UCSD-AML1 (cell line): ENCODE measurements around the gene TMEM273.
A peak's percentile ranks its signal among the peaks of the same experiment; 100 is the strongest.

ENCODE experiments used
- DNase-seq: peaks from one replicate; lab custom pipeline; 2025; ENCODE audit not compliant: unreplicated experiment; lab: John Stamatoyannopoulos, UW

The TMEM273 gene, protein sequence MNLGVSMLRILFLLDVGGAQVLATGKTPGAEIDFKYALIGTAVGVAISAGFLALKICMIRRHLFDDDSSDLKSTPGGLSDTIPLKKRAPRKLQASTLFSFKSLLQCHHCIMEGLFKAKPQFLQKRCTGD

GRCh38 chr10:49187950-49188761 lies at the start of gene TMEM273:
TSS of gene TMEM273 (minus strand) at chr10:49188391. CDS start at chr10:49188336, 55 bp downstream.
- peak; percentile 76 for DNase-seq

- no peak for DNase-seq
These were observed 49.8 kb upstream of the TMEM273 start for GRCh38 chr10:49237985-49238384.

DNA sequence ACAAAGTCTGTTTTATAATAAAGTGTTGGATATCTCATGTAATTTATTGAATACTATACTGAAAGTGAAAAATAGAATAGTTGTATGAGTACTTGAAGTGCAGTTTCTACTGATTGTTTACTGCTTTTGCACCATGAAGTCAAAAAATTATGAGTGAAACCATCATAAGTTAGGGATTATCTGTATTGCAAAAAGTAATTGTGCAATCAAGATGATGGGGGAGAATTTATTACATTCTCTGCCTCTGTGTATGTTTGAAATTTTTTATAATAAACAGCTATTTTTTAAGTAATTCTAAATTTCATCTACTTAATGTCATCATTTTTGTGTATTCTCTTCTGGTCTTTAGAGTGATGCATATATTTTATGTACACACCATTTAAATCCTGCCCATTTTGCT lies 47.2 kb upstream of the TMEM273 start:
- DNase-seq, result no peak

DNA sequence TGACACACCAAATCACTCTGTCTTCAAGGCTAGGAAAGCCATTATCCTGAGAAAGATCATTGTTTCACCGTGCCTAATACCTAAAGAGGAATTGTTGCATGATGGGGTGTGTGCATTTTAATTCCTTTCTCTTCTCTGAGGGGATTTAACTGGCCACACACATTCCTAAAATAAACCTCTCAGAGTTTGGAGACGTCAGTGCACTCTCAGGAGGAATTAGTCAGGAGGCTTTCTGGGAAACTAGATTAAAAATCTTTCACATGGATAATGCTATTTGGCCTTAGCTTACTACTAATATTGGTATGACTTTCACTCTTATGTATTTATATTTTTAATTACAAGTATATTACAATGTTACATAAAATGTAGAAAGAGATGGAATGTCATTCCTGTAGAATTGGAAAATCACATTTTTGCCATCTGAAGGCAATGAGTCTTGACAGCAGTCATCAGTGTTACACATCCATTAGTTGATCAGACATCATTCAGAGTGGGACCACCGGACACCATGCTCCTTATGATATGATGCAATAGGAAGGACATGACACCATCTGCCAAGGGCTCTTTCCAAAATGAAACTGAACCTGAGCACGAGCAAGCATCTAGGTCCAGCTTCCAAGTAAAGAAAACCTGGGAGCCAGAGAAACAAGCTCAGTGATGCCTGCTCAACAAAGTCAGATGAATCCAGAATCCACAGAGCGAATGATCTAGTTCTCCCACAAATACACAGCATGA lies 43.1 kb upstream of the TMEM273 start:
- no peak for DNase-seq

GRCh38 chr10:49230004-49230403 lies 41.8 kb upstream of the TMEM273 start:
- DNase-seq, result no peak

DNA sequence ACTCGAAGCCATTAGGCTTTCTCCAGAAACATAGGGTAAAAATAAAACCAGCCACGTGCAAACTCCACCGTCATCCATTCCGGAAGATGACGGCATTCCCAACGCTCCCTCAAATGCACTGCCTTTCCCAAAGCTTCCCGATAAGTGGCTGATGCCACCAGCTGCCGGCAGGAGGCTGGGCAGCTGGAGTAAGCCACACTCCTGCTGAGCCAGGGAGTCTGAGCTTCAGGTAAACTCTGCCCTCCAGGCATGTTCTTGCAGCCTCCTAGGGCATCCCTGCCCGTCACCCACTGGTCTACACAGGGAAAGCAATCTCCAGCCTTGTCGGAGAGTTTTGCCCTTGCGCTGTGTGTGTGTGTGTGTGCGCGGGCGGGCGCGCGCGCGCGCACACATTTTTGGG lies 40.5 kb upstream of the TMEM273 start:
- DNase-seq, result no peak

- DNase-seq, result no peak
These were observed 39.2 kb upstream of the TMEM273 start for GRCh38 chr10:49227406-49227805.

- DNase-seq, result no peak
These were observed 38.4 kb upstream of the TMEM273 start for GRCh38 chr10:49226594-49226993.

GRCh38 chr10:49225218-49225876 lies 37.2 kb upstream of the TMEM273 start:
- DNase-seq, result no peak

- DNase-seq, result no peak
These were observed 35.0 kb upstream of the TMEM273 start for GRCh38 chr10:49223205-49223604.

DNA sequence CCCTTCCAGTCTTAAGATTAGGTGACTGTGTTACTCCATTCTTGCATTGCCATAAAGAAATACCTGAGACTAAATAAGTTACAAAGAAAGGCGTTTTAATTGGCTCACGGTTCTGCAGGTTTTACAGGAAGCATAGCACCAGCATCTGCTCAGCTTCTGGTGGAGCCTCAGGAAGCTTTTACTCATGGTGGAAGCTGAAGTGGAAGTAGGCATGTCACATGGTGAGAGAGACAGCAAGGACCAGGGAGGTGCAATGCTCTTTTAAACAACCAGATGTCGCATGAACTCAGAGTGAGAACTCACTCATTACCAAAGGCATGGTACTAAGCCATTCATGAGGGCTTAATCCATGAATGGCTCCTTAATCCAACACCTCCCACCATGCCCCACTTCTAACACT lies 34.0 kb upstream of the TMEM273 start:
- DNase-seq, result no peak

DNA sequence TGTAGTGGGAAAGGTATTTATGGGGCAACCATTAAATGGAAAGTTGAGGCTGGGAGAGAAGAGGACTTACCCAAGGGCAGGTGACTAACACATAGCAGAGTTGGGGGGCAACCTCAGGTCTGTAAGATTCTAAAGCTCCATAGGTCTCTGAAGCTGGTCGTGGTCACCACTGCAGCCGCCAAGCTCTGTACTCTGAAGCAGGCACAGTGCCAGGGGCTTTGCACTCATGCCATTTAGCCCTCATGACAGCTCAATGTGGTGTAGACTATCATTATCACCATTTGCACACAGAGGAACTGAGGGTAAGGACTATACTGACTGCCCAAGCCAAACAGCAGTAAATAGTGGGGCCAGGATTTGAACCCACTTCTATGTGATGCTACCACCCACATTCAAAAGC lies 32.5 kb upstream of the TMEM273 start:
- no peak for DNase-seq

- no peak for DNase-seq
These were observed 31.8 kb upstream of the TMEM273 start for GRCh38 chr10:49220031-49220430.

DNA sequence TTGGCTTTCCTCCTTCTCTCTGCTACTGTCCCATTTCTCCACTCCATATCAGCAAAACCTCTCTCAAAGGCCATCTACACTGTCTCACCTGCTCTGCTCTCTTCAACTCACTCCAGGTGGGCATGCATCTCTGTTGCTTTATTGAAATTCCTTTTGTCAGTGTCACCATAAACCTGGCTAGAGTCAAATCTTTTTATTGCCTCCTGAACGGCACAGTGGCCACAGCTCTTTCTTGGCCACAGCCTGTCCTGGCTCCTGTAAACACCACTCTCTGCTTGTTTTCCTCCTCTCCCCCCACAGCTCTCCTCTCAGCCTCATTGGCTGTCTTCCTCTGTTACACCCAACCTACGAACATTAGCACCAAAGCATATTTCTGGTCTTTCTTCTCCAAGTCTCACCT lies 31.1 kb upstream of the TMEM273 start:
- no peak for DNase-seq

DNA sequence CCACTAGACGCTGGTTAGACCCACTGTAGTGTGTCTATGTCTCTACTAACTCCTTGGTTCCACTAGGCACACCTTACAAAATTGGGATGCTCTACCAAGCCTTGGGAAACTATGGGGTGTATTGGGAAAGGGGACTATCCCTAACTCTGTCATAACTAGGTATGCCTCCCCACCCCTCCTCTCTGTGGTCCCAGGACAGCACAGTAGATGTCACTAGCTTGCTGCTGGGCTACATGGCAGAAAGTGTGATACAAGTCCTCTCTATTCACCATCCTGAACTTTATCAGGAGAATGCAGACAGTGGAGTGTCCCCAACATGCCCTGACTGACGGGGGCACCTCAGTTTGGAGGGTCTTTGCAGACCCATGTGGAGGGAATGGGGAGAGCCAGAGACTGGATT lies 30.3 kb upstream of the TMEM273 start:
- no peak for DNase-seq

- no peak for DNase-seq
These were observed 29.5 kb upstream of the TMEM273 start for GRCh38 chr10:49217645-49218044.

GRCh38 chr10:49213211-49213610 lies 25.0 kb upstream of the TMEM273 start:
- DNase-seq, result no peak

DNA sequence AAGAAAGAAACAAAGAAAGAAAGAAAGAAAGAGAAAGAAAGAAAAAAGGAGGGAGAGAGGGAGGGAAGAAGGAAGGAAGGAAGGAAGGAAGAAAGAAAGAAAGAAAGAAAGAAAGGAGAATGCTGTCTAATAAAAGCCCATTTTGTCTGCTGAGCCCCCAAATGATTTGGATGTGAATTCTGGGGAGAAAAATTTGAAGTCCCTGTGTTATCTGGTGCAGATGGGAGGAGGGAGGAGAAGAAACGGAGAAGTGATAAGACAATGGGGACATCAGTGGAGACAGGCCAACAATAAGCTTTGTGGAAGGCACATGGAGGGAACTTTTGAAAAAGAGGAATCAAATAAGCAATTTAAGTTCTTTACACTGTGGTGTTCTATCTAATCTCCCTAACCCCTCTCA lies 24.6 kb upstream of the TMEM273 start:
- DNase-seq, result no peak

DNA sequence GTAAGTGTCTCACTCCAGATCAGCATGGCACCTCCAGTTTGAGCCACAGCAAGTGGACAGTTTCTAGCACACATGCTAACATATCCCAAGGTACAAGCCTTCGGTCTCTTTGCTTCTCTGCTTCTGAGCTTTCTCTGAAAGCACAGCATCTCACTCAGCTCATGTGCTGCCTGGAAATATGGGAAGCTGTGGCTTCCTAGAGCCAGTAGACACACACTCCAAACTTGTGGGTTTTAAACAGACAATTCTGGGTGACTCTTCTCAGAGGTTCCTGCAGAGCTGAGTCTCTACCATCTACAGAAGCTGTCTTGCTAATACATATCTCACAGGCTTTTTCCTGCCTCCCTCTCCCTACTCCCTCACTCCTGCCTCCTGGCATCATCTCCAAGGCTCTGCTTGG lies 23.9 kb upstream of the TMEM273 start:
- no peak for DNase-seq

DNA sequence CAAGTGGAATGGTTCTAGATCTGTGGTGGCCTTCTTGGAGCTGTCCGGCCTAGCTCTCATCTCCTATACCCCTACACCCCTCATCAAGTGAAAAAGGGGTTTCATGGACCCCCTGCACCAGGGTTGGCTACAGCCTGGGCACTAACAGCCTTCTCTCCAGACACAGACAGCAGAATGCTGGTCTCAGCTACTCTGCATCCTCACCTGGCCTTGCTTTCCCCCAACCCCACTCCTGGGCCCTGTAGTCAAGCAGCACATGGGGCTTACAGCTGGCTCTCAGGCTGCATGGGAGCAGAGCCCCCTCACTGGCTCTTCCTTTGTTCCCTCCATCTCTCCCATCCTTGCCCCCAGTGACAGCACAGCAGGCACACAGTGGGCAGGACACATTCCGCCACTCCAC lies 20.8 kb upstream of the TMEM273 start:
- no peak for DNase-seq

- no peak for DNase-seq
These were observed 19.8 kb upstream of the TMEM273 start for GRCh38 chr10:49207936-49208487.
